Measurements from ENCODE around the gene PNPLA6. TPM values are rescaled to one million over a fixed set of nuclear protein-coding genes. Genes with fewer than 3 reads are reported as not detected.

The PNPLA6 gene
- total RNA-seq, 1 donor from 2014 or later, result 50.4 TPM

GRCh38 chr19:7610491-7611240 lies 75.1 kb downstream of the PNPLA6 start:
- no peak for DNase-seq
- ATAC-seq (ENCODE audit: poor library complexity), result no peak

More at GRCh38 chr19:7610491-7611240, 75.1 kb downstream of the PNPLA6 start:
- intact Hi-C loops (cut with DNase I), result no loop called here

Other genes with a start within 250 kb of the PNPLA6 start
- 71.9 TPM for gene INSR, start 241.3 kb upstream of the PNPLA6 start, total RNA-seq
- gene ARHGEF18, start 186.8 kb upstream of the PNPLA6 start, total RNA-seq, result 7.0 TPM
- 0.97 TPM for gene PEX11G, start 46.7 kb upstream of the PNPLA6 start, total RNA-seq
- 92.1 TPM for gene ZNF358, start 19.6 kb upstream of the PNPLA6 start, total RNA-seq
- 17.5 TPM for gene MCOLN1, start 13.1 kb upstream of the PNPLA6 start, total RNA-seq
- 1.0 TPM for gene CAMSAP3, start 60.1 kb downstream of the PNPLA6 start, total RNA-seq
- gene XAB2, start 93.8 kb downstream of the PNPLA6 start, total RNA-seq, result 23.5 TPM
- gene PET100, start 94.1 kb downstream of the PNPLA6 start, total RNA-seq, result 208 TPM
- 3.9 TPM for gene PCP2, start 98.0 kb downstream of the PNPLA6 start, total RNA-seq
- 7.0 TPM for gene STXBP2, start 101.4 kb downstream of the PNPLA6 start, total RNA-seq
- 0.48 TPM for gene RETN, start 133.3 kb downstream of the PNPLA6 start, total RNA-seq
- gene MCEMP1, start 141.4 kb downstream of the PNPLA6 start, total RNA-seq, result 0.67 TPM
- gene TRAPPC5, start 145.1 kb downstream of the PNPLA6 start, total RNA-seq, result 116 TPM
- gene FCER2, start 166.4 kb downstream of the PNPLA6 start, total RNA-seq, result 0.56 TPM
- 1.1 TPM for gene CLEC4G, start 196.4 kb downstream of the PNPLA6 start, total RNA-seq
- 11.4 TPM for gene CD209, start 211.8 kb downstream of the PNPLA6 start, total RNA-seq
- not detected for gene CLEC4M, start 227.5 kb downstream of the PNPLA6 start, total RNA-seq

Data from Right ventricle myocardium superior (tissue), 1 donor.